DOHH2 (cell line): ENCODE results near the gene ATG14.

Experiments
- H3F3A ChIP-seq: fragments of 200-600 bp; sonication (generic), shearing (Covaris generic); 2 replicates; pipeline ENCODE4 v1.6.0; 2016; ENCODE audit warnings: antibody characterized with exemption, mild to moderate bottlenecking; ENCODE audit not compliant: control insufficient read depth, insufficient read depth
- H3K27ac ChIP-seq: fragments of 200-600 bp; sonication (generic); 2 replicates; pipeline ENCODE4 v1.5.1; 2014; ENCODE audit warnings: low read depth, mild to moderate bottlenecking, low read length, moderate library complexity
- H3K27me3 ChIP-seq: fragments of 200-600 bp; sonication (generic); 2 replicates; pipeline ENCODE4 v1.6.1; 2014; ENCODE audit warnings: mild to moderate bottlenecking, low read length, mixed read lengths; ENCODE audit not compliant: control insufficient read depth
- H3K36me3 ChIP-seq: fragments of 200-600 bp; sonication (generic); 2 replicates; pipeline ENCODE4 v1.6.1; 2014; ENCODE audit warnings: mild to moderate bottlenecking, low read length, moderate library complexity, mixed read lengths; ENCODE audit not compliant: control insufficient read depth
- H3K4me1 ChIP-seq: fragments of 200-600 bp; sonication (generic); 2 replicates; pipeline ENCODE4 v1.6.1; 2014; ENCODE audit warnings: mild to moderate bottlenecking, low read length, mixed read lengths; ENCODE audit not compliant: control insufficient read depth
- H3K4me2 ChIP-seq: fragments of 200-600 bp; sonication (generic); 2 replicates; pipeline ENCODE4 v1.6.0; 2014; ENCODE audit warnings: mild to moderate bottlenecking, low read length, moderate library complexity
- H3K4me3 ChIP-seq: fragments of 200-600 bp; sonication (generic); 2 replicates; pipeline ENCODE4 v1.5.1; 2014; ENCODE audit warnings: mild to moderate bottlenecking, low read length, mixed read lengths
- H3K79me2 ChIP-seq: fragments of 200-600 bp; sonication (generic); 2 replicates; pipeline ENCODE4 v1.6.1; 2014; ENCODE audit warnings: mild to moderate bottlenecking, low read length, mixed read lengths; ENCODE audit not compliant: control insufficient read depth
- H3K9me2 ChIP-seq: fragments of 200-600 bp; sonication (generic); replicated peaks from 2 replicates; pipeline ENCODE4 v1.6.1; 2014; ENCODE audit warnings: mild to moderate bottlenecking, low read length, mixed read lengths; ENCODE audit not compliant: control insufficient read depth
- H3K9me3 ChIP-seq: fragments of 200-600 bp; sonication (generic); 2 replicates; pipeline ENCODE4 v1.6.1; 2014; ENCODE audit warnings: antibody characterized with exemption, low read length, mixed read lengths; ENCODE audit not compliant: control insufficient read depth, insufficient read depth
- H4K20me1 ChIP-seq: fragments of 200-600 bp; sonication (generic); 2 replicates; pipeline ENCODE4 v1.6.0; 2014; ENCODE audit warnings: low read depth, mild to moderate bottlenecking, antibody characterized with exemption, low read length, moderate library complexity; ENCODE audit not compliant: control insufficient read depth, insufficient read depth
- CTCF ChIP-seq: fragments of 200-600 bp; sonication (generic); IDR thresholded peaks from one replicate; pipeline ENCODE4 v1.5.1; 2014; ENCODE audit warnings: antibody characterized with exemption, mild to moderate bottlenecking, low read depth, low read length; ENCODE audit not compliant: poor library complexity, severe bottlenecking
- EZH2phosphoT487 ChIP-seq: fragments of 200-600 bp; sonication (generic); IDR thresholded peaks from 2 replicates; pipeline ENCODE4 v1.6.1; 2017; ENCODE audit warnings: borderline replicate concordance, mild to moderate bottlenecking, antibody characterized with exemption, low read length, moderate library complexity, mixed read lengths

ATG14 gene

DNA sequence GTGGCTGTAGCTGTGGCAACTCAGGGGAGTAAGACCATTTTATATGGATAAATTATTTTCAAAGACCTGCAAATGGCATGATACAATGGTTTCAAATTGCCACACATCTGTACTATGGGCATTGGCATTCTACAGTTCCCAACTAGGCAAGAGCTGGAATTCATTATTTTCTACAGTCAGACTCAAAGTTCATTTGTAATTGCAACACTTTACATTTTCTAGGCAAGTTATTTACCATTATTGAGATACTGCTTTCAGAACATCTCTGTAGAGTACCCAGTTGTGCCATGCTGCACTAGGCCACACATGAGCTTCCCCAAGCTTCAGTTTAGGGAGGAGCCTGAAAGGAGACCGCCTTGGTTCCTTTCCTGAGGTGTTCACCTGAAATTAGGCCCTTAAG is 8.0 kb upstream of the ATG14 start:
- Histone ChIP-seq H3K4me1 (no peaks in the 10 kb centered on the region), H3K4me2 (no peak overlapping the region), H3K36me3 (no peaks in the 10 kb centered on the region), H3K9me3 (no peaks in the 10 kb centered on the region), H3K79me2 (no peaks in the 10 kb centered on the region), H3K9me2 (no peaks in the 10 kb centered on the region), H3K27me3 (peaks cover 6% of the 10 kb centered on the region), H4K20me1 (no peaks in the 10 kb centered on the region), H3K4me3 (no peak overlapping the region), H3F3A (no peaks in the 10 kb centered on the region), H3K27ac (no peak overlapping the region)
- no peak for TF ChIP-seq CTCF

- H3K4me3 ChIP-seq = no peak overlapping the region
- H3F3A ChIP-seq = no peaks in the 10 kb centered on the region
- H3K79me2 ChIP-seq = no peaks in the 10 kb centered on the region
- H3K9me2 ChIP-seq = no peaks in the 10 kb centered on the region
- TF ChIP-seq CTCF (no peak), EZH2phosphoT487 (no peak)
- no peaks in the 10 kb centered on the region for H4K20me1 ChIP-seq
- no peaks in the 10 kb centered on the region for H3K36me3 ChIP-seq
- H3K27me3 ChIP-seq = peaks cover 4% of the 10 kb centered on the region
- H3K4me1 ChIP-seq = no peaks in the 10 kb centered on the region
- no peaks in the 10 kb centered on the region for H3K9me3 ChIP-seq
- no peak overlapping the region for H3K27ac ChIP-seq
- no peak overlapping the region for H3K4me2 ChIP-seq
Measured at GRCh38 chr14:55418411-55418810, 6.8 kb upstream of the ATG14 start.

- H4K20me1 ChIP-seq = no peaks in the 10 kb centered on the region
- no peak overlapping the region for H3K4me2 ChIP-seq
- H3K27me3 ChIP-seq = peaks cover 4% of the 10 kb centered on the region
- TF ChIP-seq CTCF (no peak), EZH2phosphoT487 (no peak)
- no peaks in the 10 kb centered on the region for H3K4me1 ChIP-seq
- no peak overlapping the region for H3K27ac ChIP-seq
- H3K4me3 ChIP-seq = no peak overlapping the region
- H3F3A ChIP-seq = no peaks in the 10 kb centered on the region
- H3K9me3 ChIP-seq = no peaks in the 10 kb centered on the region
- H3K9me2 ChIP-seq = no peaks in the 10 kb centered on the region
- H3K79me2 ChIP-seq = no peaks in the 10 kb centered on the region
- no peaks in the 10 kb centered on the region for H3K36me3 ChIP-seq
Measured at GRCh38 chr14:55417955-55418354, 6.3 kb upstream of the ATG14 start.

- Histone ChIP-seq H3K4me1 (peaks cover 6% of the 10 kb centered on the region), H3K36me3 (no peaks in the 10 kb centered on the region), H3F3A (no peaks in the 10 kb centered on the region), H3K9me3 (no peaks in the 10 kb centered on the region), H3K27me3 (peaks cover 4% of the 10 kb centered on the region), H3K27ac (no peak overlapping the region), H3K4me3 (no peak overlapping the region), H4K20me1 (no peaks in the 10 kb centered on the region), H3K9me2 (no peaks in the 10 kb centered on the region), H3K4me2 (no peak overlapping the region), H3K79me2 (no peaks in the 10 kb centered on the region)
- TF ChIP-seq CTCF (peak; percentile 62), EZH2phosphoT487 (no peak)
Measured at GRCh38 chr14:55416866-55417265, 5.2 kb upstream of the ATG14 start.
